ENCODE data around the gene CARS2.
"Not testable (repeated sequence)": the region's sequence is repeated elsewhere in the genome, so short reads cannot be mapped to it uniquely, and the experiment has no call there.

The CARS2 gene

GRCh38 chr13:110706570-110707372 lies 855 bp upstream of the CARS2 start:
- in situ Hi-C loops (cut with MboI; ENCODE audit: low sequenced_read_pairs) = no loop called here

DNA sequence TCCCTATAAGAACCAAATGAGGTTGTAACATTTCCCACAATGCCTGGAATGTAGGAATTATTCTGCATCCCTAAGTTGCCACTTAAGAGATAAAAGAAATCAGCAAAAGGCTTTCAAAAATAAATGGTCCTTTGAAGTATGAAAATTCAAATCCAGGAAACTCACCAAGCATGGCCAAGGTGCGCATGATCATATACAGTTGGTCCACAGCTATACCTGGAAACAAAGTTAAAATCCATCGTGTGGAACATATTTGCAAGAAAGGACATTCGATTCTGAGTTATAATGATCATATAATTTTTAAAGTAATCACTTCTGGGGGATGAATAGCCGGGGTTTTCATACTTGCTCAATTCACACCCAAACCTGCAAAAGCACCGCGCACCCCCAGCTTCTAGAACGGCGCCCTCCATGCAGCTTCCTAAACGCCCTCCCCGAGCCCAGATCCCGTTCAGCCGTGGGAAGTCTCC lies 525 bp downstream of the CARS2 start:
- in situ Hi-C loops (cut with MboI; ENCODE audit: low sequenced_read_pairs) = no loop called here

DNA sequence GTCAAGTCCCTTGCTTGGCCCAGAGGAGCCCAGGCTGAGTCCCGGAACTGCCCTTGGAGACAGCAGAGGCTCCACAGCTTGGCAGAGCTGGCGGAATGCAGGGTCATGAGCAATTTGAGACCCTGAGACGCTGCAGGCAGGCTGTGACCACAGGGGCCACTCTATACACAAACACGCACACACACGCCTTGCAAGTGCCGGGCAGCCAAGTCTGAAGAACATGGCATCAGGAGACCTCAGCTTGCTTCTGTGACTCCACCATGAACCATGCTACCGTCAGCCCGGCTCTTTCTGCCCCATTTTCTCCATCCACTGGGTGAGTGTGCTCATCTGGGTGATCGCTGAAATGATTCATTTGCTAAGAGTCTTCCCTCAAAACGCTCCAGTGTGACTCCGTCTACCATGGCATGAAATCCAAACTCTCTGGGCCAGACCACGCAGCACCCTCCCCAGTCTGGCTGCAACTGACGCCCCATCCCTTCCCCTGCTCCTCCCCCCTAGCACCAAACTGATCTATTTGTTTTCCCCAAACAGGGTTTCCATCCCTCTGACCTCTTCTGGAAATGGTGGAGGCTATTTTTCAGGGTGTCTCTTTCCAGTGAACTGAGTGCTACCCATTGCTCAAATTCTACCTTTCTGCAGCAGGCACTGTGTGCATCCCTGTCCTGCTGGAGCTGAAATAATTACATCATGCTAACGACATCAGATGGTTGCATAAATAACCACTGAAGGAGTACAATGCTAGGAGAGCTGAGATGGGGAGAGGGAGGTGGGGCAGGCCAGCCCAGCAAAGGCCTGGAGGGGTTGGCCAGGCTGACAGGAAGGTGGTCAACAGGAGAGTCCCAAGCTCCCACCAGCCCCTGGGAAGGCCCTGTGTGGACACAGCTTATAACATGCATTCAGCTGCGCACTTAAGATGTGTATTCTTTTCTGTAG lies 3.1 kb downstream of the CARS2 start:
- in situ Hi-C loops (cut with MboI; ENCODE audit: low sequenced_read_pairs) = no loop called here

DNA sequence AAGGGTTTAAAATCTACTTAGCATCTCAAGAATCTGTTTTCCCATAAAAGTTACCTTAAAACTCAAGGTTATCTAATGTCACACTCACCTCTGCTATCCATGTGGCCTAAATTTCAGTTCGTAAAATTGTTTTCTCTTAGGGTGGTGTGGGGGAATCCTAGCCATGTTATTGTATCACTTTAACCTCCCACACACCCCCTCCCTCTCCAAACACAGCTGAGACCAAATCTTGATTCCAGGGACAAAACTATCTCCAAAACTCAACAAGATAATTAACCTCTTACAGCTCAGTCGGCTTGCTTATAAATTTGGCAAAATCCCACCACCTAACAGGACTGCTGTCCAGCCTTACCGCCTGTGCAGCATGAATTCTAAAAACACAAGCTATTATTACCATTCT lies 3.8 kb downstream of the CARS2 start:
- in situ Hi-C loops (cut with MboI; ENCODE audit: low sequenced_read_pairs) = no loop called here

DNA sequence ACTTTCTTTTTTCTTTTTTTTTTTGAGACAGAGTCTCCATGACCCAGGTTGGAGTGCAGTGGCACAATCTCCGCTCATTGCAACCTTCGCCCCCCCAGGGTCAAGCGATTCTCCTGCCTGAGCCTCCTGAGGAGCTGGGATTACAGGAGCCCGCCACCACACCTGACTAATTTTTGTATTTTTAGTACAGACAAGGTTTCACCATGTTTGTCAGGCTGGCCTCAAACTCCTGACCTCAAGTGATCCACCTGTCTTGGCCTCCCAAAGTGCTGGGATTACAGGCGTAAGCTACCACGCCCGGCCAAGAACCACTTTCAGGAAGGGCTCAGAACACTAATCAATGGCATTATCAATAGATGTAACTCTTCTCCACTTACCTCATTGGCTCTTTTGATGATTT lies 4.9 kb downstream of the CARS2 start:
- in situ Hi-C loops (cut with MboI; ENCODE audit: low sequenced_read_pairs) = not testable (repeated sequence)

GRCh38 chr13:110700641-110701040 lies 5.3 kb downstream of the CARS2 start:
- in situ Hi-C loops (cut with MboI; ENCODE audit: low sequenced_read_pairs) = no loop called here

DNA sequence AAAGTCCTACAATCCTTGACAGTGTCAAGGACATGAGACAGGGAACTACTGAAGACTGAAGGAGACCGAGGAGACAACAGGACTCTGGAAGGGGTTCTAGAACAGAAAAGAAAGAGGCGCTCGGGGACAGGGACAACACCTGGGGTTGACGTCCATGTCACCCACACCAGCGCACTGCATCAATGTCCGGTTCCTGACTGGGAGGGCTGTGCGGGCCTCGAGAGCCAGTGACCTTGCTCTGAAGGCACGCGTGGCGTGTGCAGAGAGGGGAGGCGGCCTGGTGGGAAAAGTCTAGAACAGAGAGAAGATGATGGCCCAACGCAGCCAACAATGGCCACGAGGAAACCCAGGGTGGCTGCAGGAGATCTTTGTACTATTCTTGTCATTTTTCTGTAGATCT lies 5.7 kb downstream of the CARS2 start:
- in situ Hi-C loops (cut with MboI; ENCODE audit: low sequenced_read_pairs) = no loop called here

- in situ Hi-C loops (cut with MboI; ENCODE audit: low sequenced_read_pairs) = no loop called here
These were observed 6.5 kb downstream of the CARS2 start for GRCh38 chr13:110699148-110700145.

DNA sequence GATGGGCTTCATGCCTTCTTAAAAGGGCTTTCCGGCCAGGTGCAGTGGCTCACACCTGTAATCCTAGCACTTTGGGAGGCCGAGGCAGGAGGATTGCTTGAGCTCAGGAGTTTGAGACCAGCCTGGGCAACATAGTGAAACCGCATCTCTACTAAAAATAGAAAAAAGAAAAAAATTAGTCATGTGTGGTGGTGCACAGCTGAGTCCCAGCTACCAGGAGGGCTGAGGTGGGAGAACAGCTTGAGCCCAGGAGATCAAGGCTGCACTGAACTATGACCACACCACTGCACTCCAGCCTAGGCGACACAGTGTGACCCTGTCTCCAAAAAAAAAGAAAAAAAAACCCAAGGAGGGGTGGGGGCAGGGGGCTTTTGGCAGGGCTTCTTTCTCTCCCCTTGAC lies 7.2 kb downstream of the CARS2 start:
- in situ Hi-C loops (cut with MboI; ENCODE audit: low sequenced_read_pairs) = no loop called here

- in situ Hi-C loops (cut with MboI; ENCODE audit: low sequenced_read_pairs) = no loop called here
These were observed 8.1 kb downstream of the CARS2 start for GRCh38 chr13:110697842-110698241.

DNA sequence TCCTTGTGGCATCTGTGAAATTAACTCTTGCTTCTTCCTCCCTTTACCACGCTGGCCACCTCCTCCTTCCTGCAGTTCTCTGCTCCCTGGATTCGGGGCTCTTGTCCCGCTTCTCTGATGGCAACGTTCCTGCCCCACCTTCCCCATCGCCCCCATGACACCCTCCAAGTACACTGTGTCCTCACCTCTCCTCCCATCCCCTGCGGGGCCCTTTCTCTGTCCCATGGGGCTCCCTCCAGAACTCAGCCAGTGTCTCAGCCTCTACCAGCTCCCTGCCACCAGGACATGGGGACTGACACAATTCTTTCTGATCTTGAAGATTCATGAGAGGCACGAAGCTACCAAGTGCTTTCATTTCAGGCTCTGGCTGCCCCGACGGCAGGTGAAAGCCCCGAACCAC lies 9.1 kb downstream of the CARS2 start:
- in situ Hi-C loops (cut with MboI; ENCODE audit: low sequenced_read_pairs) = no loop called here

- in situ Hi-C loops (cut with MboI; ENCODE audit: low sequenced_read_pairs) = not testable (repeated sequence)
These were observed 10.1 kb downstream of the CARS2 start for GRCh38 chr13:110695774-110696173.

- in situ Hi-C loops (cut with MboI; ENCODE audit: low sequenced_read_pairs) = no loop called here
These were observed 15.4 kb downstream of the CARS2 start for GRCh38 chr13:110690516-110690915.

GRCh38 chr13:110689711-110690110 lies 16.2 kb downstream of the CARS2 start:
- in situ Hi-C loops (cut with MboI; ENCODE audit: low sequenced_read_pairs) = no loop called here

- in situ Hi-C loops (cut with MboI; ENCODE audit: low sequenced_read_pairs) = no loop called here
These were observed 16.9 kb downstream of the CARS2 start for GRCh38 chr13:110689041-110689440.

- in situ Hi-C loops (cut with MboI; ENCODE audit: low sequenced_read_pairs) = no loop called here
These were observed 18.2 kb downstream of the CARS2 start for GRCh38 chr13:110687736-110688135.

DNA sequence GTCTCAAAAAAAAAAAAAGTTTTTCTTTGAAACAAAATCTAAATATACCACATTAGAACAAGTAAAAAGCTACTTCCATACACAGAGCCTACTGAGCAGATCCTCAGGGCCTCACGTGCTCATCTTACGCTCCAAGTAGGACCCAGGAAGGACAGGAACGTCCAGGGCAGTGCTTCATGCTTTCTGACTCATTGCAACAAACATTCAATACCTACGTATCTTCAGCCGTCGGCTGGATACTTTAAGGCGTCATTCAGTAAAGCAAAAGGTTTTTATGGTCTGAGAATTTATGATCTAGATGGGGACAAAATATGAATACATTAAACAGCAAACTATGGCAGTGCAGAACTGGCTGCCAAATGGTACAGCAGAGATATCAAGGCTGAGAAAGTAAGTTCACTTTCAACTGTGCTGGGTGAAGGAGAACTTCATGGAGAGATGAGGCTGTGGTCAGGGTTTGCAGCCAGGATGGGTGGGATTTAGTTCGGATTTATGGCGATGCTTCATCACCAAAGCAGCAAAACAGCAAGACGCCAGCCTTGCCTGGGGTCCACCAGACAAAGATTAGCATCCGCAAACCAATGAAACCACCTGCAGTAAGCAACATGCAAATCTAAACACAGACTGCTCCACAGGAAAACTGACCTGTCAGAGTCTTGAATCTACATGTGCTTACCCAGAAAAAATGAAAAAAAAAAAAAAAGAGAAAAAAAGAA lies 20.5 kb downstream of the CARS2 start:
- in situ Hi-C loops (cut with MboI; ENCODE audit: low sequenced_read_pairs) = no loop called here

- in situ Hi-C loops (cut with MboI; ENCODE audit: low sequenced_read_pairs) = no loop called here
These were observed 21.4 kb downstream of the CARS2 start for GRCh38 chr13:110684388-110685056.

GRCh38 chr13:110683921-110684320 lies 22.0 kb downstream of the CARS2 start:
- in situ Hi-C loops (cut with MboI; ENCODE audit: low sequenced_read_pairs) = no loop called here

All from HL-60/S4 treated with phorbol 12-myristate 13-acetate at 8.2 ng/mL for 4 days and 3 days (cell line).